Measurements from ENCODE around the gene RAB1B. TPM values are rescaled to one million over a fixed set of nuclear protein-coding genes. Genes with fewer than 3 reads are reported as not detected.

RAB1B gene
- total and polyA plus RNA-seq, 2 donors from 2014 or later: 153 to 197 TPM

DNA sequence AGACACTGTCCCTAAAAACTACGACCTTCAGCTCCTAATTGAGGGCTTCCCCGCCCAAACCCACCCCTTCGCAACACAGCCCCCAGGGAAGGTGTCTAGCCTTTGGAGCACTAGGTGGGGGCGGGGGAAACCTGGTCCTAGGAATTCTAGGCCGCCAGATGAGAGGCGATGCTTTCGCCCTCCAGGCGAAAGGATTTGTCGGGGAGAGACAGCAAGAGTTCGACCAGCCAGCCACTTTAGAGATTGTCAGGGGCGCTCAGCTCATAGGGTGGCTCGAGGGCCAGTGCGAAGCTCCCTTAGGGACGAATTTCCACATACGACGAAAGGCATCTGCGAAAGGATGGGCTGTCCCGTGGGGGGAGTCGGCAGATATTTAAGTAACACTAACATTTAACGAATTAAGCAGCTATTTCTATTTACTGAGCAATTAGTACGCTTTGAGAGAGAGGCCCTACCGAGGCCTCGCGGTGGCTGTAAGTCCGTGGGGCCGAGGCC, 43.1 kb downstream of the RAB1B start:
- Histone ChIP-seq H3K27ac (ENCODE audit: low read depth in 2 of 2, low read length in 2 of 2) (peak overlapping the region; percentile 85 to 92), H3K9me3 (ENCODE audit: control insufficient read depth in 2 of 3, insufficient read depth in 1 of 3, low read length in 3 of 3) (no peaks in the 10 kb centered on the region), H3K9ac (ENCODE audit: low read length in 3 of 3) (peak overlapping the region in 2 of 3 donors; percentile 44 to 49), H3K4me3 (ENCODE audit: low read length in 3 of 3) (peak overlapping the region in 2 of 3 donors; percentile 59 to 82), H3K4me1 (ENCODE audit: control insufficient read depth in 2 of 3, insufficient read depth in 2 of 3, low read depth in 1 of 3, low read length in 3 of 3) (peaks cover 0 to 3% (median 0%) of the 10 kb centered on the region in 3 donors), H3K36me3 (ENCODE audit: control insufficient read depth in 2 of 3, insufficient read depth in 3 of 3, low read length in 3 of 3) (no peaks in the 10 kb centered on the region), H3K27me3 (ENCODE audit: control insufficient read depth, insufficient read depth, low read length) (no peaks in the 10 kb centered on the region)
- TF ChIP-seq, protein P1, sequence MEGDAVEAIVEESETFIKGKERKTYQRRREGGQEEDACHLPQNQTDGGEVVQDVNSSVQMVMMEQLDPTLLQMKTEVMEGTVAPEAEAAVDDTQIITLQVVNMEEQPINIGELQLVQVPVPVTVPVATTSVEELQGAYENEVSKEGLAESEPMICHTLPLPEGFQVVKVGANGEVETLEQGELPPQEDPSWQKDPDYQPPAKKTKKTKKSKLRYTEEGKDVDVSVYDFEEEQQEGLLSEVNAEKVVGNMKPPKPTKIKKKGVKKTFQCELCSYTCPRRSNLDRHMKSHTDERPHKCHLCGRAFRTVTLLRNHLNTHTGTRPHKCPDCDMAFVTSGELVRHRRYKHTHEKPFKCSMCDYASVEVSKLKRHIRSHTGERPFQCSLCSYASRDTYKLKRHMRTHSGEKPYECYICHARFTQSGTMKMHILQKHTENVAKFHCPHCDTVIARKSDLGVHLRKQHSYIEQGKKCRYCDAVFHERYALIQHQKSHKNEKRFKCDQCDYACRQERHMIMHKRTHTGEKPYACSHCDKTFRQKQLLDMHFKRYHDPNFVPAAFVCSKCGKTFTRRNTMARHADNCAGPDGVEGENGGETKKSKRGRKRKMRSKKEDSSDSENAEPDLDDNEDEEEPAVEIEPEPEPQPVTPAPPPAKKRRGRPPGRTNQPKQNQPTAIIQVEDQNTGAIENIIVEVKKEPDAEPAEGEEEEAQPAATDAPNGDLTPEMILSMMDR (IDR thresholded peaks at IDR 0.05; ENCODE audit: borderline replicate concordance, extremely low read depth, insufficient read depth): peak; percentile 91
- intact Hi-C loops (cut with DNase I): no loop called here
- peak in 1 of 5 donors; percentile 67 for DNase-seq
- FAIRE-seq: no peak

DNA sequence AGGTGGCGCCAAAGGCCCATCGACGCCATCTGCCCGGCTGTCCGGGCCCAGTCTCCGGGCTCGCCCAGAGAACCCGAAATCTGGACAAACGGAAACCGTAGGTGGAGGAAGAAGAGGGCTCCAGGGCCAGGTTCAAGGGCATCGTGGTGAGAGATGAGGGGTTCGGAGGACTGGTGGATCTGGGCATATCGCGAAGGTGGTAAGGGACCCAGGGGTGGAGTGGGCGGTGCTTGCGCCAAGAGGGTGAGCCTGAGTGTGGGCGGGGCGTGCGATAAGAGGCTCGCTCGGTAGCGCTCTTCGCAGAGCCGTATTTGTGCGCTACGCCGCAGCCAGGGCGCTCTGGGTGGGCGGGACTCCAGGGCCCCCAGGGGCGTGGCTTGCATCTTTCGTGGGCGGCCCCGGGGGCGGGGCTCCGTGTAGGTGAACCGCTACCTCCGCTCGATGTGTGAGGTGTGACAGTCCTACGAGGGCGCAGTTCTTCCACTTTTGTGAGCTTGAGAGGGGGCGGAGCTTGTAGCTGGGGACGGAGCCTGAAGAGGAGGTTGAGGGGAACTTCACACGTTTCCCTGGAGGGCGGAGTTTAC, 43.6 kb downstream of the RAB1B start:
- peak overlapping the region; percentile 85 to 92 for H3K27ac ChIP-seq (ENCODE audit: low read depth in 2 of 2, low read length in 2 of 2)
- no peaks in the 10 kb centered on the region for H3K9me3 ChIP-seq (ENCODE audit: control insufficient read depth in 2 of 3, insufficient read depth in 1 of 3, low read length in 3 of 3)
- H3K4me3 ChIP-seq (ENCODE audit: low read length in 3 of 3): peak overlapping the region; percentile 59 to 82 (median 71)
- H3K27me3 ChIP-seq (ENCODE audit: control insufficient read depth, insufficient read depth, low read length): no peaks in the 10 kb centered on the region
- intact Hi-C loops (cut with DNase I): no loop called here
- FAIRE-seq (no peak), DNase-seq (peak in 4 of 5 donors; percentile 94 to 97 (median 96))
- H3K4me1 ChIP-seq (ENCODE audit: control insufficient read depth in 2 of 3, insufficient read depth in 2 of 3, low read depth in 1 of 3, low read length in 3 of 3): peaks cover 0 to 3% (median 0%) of the 10 kb centered on the region in 3 donors
- TF ChIP-seq, protein P1 (IDR thresholded peaks at IDR 0.05; ENCODE audit: borderline replicate concordance, extremely low read depth, insufficient read depth): no peak
- H3K9ac ChIP-seq (ENCODE audit: low read length in 3 of 3): peak overlapping the region; percentile 44 to 63 (median 49)
- no peaks in the 10 kb centered on the region for H3K36me3 ChIP-seq (ENCODE audit: control insufficient read depth in 2 of 3, insufficient read depth in 3 of 3, low read length in 3 of 3)

DNA sequence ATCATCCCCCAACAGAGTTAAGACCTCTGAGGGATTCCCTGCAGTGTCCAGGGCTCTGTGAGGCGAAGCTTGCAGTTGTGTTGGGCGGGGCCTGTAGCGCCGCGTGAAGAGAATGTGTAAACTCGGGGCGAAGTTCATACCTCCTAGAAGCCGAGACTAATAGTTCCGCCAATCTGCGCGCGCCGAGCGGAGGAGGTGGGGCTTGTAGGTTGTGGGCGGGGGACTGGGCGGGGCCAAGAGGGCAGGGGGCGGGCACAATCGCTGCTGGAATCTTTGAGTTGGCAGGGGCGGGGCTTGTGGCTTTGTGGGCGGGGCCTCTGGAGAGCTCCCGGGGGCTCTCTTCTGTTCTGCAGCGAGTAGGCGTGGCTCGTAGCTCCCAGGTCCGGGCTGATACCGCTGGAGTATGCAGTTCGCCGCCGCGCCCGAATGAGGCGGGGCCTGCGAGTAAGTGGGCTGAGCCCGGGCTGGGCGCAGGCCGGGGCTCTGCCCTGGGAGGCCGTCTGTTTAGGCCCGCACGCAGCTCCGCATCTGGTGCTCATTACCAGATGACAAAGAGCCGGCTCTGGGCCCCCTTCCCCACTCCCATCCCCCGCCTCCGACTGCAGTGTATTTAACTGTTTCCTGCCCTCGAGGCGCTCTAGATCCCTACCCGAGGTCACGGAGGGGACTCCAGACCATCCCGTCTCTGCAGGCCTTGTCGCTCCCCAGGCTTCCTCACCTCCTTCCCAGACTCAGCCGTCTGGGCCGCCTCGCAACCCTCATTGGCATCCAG, 44.3 kb downstream of the RAB1B start:
- peak overlapping the region; percentile 59 to 82 (median 71) for H3K4me3 ChIP-seq (ENCODE audit: low read length in 3 of 3)
- H3K9ac ChIP-seq (ENCODE audit: low read length in 3 of 3): peak overlapping the region in 2 of 3 donors; percentile 63 to 65
- peak; percentile 99 to 100 (median 99) for DNase-seq
- no peaks in the 10 kb centered on the region for H3K9me3 ChIP-seq (ENCODE audit: control insufficient read depth in 2 of 3, insufficient read depth in 1 of 3, low read length in 3 of 3)
- FAIRE-seq: no peak
- H3K36me3 ChIP-seq (ENCODE audit: control insufficient read depth in 2 of 3, insufficient read depth in 3 of 3, low read length in 3 of 3): no peaks in the 10 kb centered on the region
- TF ChIP-seq, protein P1 (IDR thresholded peaks at IDR 0.05; ENCODE audit: borderline replicate concordance, extremely low read depth, insufficient read depth): no peak
- no peaks in the 10 kb centered on the region for H3K27me3 ChIP-seq (ENCODE audit: control insufficient read depth, insufficient read depth, low read length)
- H3K27ac ChIP-seq (ENCODE audit: low read depth in 2 of 2, low read length in 2 of 2): peak overlapping the region; percentile 85 to 92
- intact Hi-C loops (cut with DNase I): no loop called here
- H3K4me1 ChIP-seq (ENCODE audit: control insufficient read depth in 2 of 3, insufficient read depth in 2 of 3, low read depth in 1 of 3, low read length in 3 of 3): peaks cover 0 to 7% (median 0%) of the 10 kb centered on the region in 3 donors

Measured in kidney (tissue), 14 donors.